ENCODE results near the gene NXN.

The NXN gene

DNA sequence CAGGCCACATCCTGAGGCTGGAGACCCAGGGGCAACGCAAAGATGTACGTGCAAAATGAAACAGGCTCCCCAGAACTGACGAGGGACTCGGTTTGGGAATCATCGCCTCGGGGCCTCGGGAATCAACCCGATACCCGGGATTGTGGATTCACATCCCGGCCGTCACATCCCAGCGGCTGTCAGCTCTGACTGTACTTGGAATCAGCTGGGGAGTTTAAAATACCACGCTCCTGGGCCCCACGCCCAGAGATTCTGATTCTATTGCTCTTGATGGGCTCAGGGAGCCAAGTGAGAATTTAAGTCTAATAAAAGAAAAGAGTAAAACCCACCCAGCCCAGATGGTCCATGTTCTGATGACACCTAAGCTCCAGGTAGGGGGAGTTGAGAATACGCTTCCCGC is 155.2 kb downstream of the NXN start:
- no peak overlapping the region for H3K27ac ChIP-seq
- no peak for TF ChIP-seq ZFX (IDR thresholded peaks at IDR 0.05; ENCODE audit: borderline replicate concordance)
- TF ChIP-seq, protein P1, sequence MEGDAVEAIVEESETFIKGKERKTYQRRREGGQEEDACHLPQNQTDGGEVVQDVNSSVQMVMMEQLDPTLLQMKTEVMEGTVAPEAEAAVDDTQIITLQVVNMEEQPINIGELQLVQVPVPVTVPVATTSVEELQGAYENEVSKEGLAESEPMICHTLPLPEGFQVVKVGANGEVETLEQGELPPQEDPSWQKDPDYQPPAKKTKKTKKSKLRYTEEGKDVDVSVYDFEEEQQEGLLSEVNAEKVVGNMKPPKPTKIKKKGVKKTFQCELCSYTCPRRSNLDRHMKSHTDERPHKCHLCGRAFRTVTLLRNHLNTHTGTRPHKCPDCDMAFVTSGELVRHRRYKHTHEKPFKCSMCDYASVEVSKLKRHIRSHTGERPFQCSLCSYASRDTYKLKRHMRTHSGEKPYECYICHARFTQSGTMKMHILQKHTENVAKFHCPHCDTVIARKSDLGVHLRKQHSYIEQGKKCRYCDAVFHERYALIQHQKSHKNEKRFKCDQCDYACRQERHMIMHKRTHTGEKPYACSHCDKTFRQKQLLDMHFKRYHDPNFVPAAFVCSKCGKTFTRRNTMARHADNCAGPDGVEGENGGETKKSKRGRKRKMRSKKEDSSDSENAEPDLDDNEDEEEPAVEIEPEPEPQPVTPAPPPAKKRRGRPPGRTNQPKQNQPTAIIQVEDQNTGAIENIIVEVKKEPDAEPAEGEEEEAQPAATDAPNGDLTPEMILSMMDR (IDR thresholded peaks at IDR 0.05), result no peak

DNA sequence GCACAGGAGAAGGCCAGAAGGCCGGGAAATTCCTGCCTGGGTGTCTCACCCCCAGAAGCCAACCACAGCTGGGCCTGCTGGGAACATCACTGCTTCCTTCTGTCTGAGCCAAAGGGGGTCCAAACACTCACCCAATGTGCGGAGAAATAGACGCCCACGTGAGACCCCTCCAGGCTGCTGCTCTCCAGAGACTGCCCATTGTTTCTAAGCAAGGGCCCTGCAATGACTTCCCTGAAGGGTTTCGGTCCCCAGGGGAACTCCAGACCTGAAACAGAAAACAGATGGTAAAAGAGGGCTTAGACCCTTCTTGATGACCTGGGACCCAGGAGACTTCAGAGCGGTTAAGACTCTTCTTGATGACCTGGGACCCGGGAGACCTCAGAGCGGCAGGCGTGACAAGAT is 156.1 kb downstream of the NXN start:
- no peak overlapping the region for H3K27ac ChIP-seq
- no peak for TF ChIP-seq ZFX (IDR thresholded peaks at IDR 0.05; ENCODE audit: borderline replicate concordance)
- TF ChIP-seq, protein P1 (IDR thresholded peaks at IDR 0.05), result no peak

DNA sequence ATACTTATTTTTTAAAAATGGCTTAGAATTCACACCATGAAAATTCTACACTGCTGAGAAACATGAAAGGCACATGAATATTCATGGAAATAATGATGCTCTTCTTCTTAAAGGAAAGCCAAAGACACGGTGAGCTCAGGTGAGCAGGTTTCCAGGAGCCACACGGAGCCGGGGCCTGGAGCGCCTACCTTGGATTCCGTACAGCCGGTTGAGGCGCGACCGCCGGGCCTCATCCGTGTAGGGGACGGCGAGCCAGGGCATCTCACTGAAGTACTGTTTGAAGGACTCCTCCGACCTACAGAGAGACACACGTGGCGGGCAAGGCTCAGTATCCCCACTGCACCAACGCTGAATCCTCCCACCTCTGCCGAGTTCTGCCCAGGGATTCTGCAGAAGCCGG is 160.3 kb downstream of the NXN start:
- no peak for TF ChIP-seq ZFX (IDR thresholded peaks at IDR 0.05; ENCODE audit: borderline replicate concordance)
- TF ChIP-seq, protein P1 (IDR thresholded peaks at IDR 0.05), result no peak
- H3K27ac ChIP-seq, result no peak overlapping the region

DNA sequence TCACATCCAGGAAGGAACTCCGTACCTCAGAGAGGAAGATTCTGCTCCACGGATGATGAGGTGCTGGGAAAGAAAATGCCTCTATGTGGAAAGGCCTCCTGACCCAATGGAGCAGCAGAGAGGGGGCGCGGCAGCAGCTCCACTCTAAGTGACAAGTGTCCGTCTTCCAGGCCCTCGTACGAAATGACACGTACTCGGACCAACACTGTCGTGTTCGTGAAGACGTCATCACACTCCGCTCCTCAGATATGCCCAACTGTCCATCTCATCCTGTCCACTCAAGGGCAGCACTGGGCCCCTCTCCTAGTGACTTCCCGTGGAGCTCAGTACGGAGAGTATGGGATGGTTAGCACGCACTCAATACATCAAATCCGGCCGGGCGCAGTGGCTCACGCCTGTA is 165.2 kb downstream of the NXN start:
- H3K27ac ChIP-seq, result no peak overlapping the region
- TF ChIP-seq ZFX (IDR thresholded peaks at IDR 0.05; ENCODE audit: borderline replicate concordance), result no peak
- TF ChIP-seq, protein P1 (IDR thresholded peaks at IDR 0.05), result no peak

DNA sequence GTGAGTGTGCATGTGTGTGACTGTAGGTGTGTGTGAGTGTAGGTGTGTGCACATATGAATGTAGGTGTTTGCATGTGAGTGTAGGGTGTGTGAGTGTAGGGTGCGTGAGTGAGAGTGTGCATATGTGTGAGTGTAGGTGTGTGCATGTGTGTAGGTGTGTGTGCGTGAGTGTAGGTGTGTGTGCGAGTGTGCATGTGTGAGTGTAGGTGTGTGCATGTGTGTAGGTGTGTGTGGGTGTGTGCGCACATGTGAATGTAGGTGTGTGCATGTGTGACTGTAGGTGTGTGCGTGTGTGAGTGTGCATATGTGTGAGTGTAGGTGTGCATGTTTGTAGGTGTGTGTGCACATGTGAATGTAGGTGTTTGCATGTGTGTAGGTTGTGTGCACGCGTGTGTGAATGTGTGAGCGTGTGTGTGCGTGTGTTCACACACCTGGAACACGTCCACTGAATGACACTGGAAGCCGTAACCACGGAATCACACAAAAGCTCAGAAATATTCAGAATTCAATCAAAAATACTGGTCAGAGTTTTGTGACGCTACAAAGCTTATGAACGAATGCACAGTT is 166.9 kb downstream of the NXN start:
- TF ChIP-seq, protein P1 (IDR thresholded peaks at IDR 0.05), result no peak
- TF ChIP-seq ZFX (IDR thresholded peaks at IDR 0.05; ENCODE audit: borderline replicate concordance), result no peak
- H3K27ac ChIP-seq, result no peak overlapping the region

DNA sequence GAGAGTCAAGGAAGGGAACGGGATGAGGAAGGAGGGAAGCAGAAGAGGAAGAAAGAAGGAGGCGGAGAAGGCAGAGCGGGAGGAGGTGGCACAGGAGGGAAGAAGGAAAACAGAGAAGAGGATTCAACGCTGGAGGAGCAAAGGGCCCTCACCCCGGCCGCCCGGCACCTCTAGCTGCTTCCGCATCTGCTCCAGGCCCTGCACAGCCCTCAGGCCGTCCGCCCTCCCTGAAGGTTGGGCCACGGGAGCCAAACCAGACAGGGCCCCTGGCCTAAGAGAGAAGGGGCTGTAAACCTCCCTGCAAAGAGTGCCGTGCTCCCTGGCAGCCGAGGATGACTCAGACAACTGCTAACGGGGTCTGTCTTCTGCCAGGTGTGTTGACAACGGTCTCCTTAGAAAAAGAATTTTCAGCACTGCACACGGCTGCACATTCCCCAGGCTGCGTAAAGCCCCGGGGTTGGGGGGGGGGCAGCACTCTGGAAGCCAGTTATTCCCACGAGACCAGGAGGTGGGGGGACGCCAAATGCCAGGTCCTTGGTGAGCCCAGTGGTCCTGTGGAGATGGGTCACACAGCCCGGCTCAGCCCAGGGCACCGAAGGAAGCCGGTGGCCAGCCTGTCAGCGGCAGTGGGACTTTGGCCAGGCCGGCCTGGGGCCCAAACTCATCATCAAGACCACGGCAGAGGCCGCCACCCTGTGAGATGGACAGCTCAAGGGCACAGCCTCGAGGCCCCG is 168.4 kb downstream of the NXN start:
- no peak for TF ChIP-seq ZFX (IDR thresholded peaks at IDR 0.05; ENCODE audit: borderline replicate concordance)
- TF ChIP-seq, protein P1 (IDR thresholded peaks at IDR 0.05), result no peak
- H3K27ac ChIP-seq, result no peak overlapping the region

DNA sequence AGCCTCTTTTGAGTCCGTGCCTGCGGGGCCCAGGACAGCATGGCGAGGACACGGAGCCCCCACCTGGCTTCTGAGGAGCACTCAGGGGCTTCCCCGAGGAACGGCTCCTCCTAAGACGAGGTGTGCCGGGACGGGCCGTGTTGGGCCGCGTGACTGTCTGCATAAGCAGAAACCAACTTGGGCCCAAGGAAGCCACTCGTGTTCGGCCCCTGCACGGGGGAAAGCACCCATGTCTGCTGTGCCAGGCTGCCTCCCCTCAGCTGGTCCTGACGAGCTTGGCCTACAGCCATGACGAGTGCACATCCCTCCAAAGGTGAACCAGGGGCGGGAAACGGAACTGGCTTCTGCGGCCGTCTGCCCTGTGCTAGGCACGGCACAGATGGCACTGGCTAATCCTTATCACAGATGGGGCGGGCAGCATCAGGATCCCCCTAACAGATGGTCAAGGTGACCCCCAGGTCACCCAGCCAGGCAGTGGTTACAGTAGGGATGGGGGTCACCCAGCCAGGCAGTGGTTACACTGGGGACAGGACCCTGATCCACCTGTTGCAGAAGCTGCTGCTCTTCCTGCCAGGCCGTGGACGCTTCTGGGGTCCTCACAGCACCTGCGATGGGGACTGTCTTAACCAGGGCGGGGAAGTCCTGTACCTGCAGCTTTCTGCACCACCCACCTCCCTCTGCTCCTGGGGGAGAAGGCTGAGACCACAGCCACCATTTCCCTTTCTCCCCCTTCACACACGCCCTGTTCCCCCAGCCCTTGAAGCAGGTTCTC is 171.9 kb downstream of the NXN start:
- TF ChIP-seq, protein P1 (IDR thresholded peaks at IDR 0.05), result no peak
- no peak for TF ChIP-seq ZFX (IDR thresholded peaks at IDR 0.05; ENCODE audit: borderline replicate concordance)
- H3K27ac ChIP-seq, result no peak overlapping the region
